ENCODE data around the gene MYPN.

The MYPN gene

DNA sequence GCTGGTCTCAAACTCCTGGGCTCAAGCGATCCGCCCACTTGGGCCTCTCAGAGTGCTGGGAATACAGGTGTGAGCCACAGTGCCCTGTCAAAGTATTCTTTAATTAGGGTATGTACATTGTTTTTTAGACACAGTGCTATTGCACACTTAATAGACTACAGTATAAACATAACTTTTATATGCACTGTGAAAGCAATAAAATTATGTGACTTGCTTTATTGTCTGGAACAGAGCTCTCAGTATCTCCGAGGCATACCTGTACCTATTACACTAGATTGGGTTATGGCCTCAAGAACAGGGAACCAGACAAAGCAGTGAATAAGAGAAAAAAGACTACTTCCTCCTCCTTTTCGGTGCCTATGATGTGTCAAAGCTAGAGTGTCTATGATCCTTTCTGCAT lies 109.5 kb downstream of the MYPN start:
- ChIA-PET POLR2A (no interaction called here), CTCF (no interaction called here)
- Histone ChIP-seq H3K36me3 (ENCODE audit: control insufficient read depth in 2 of 2, insufficient read depth in 1 of 2, low read length in 2 of 2) (no peaks in the 10 kb centered on the region), H3K4me3 (ENCODE audit: low read depth, low read length) (no peak overlapping the region), H3K4me1 (ENCODE audit: control insufficient read depth, insufficient read depth, low read length) (no peaks in the 10 kb centered on the region), H3K27ac (ENCODE audit: extremely low read depth, low read depth, low read length) (no peak overlapping the region), H3K9me3 (ENCODE audit: control insufficient read depth, insufficient read depth, low read depth, low read length) (no peaks in the 10 kb centered on the region)
- no peak for TF ChIP-seq ZEB2 (tag by site-specific recombination; IDR thresholded peaks at IDR 0.05)
- TF ChIP-seq SETDB1 (IDR thresholded peaks at IDR 0.05; ENCODE audit: insufficient read length, low read length) = no peak

DNA sequence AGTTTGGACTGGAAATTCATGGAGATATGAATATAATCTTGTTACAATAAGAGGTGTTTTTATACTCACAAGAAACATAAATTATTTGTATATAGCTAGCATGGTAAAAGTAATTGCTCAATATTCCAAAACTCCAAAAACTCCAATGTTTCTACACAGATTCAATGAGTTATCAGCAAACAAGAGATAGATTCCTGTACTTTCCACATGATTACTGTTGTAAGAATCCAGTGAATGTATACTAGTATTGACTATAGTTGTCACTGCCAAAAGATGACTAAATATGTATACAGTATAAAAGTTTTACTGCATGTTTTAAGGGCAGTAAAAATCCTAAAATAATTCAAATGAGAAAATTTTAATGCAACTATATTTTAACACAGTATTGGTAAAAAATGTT lies 111.9 kb downstream of the MYPN start:
- CTCF ChIA-PET = interaction anchor here (1.2 kb wide), 1 partner anchor 9 kb away, joined by 8 read pairs; no protein-coding TSS in a partner anchor
- H3K4me1 ChIP-seq (ENCODE audit: control insufficient read depth, insufficient read depth, low read length) = no peaks in the 10 kb centered on the region

GRCh38 chr10:68222391-68222790 lies 113.1 kb downstream of the MYPN start:
- TF ChIP-seq, protein P1, sequence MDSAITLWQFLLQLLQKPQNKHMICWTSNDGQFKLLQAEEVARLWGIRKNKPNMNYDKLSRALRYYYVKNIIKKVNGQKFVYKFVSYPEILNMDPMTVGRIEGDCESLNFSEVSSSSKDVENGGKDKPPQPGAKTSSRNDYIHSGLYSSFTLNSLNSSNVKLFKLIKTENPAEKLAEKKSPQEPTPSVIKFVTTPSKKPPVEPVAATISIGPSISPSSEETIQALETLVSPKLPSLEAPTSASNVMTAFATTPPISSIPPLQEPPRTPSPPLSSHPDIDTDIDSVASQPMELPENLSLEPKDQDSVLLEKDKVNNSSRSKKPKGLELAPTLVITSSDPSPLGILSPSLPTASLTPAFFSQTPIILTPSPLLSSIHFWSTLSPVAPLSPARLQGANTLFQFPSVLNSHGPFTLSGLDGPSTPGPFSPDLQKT (IDR thresholded peaks at IDR 0.05; ENCODE audit: borderline replicate concordance, low read depth, low read length) = no peak
- ChIA-PET CTCF (interaction anchor here (2.8 kb wide), 1 partner anchor 10 kb away, joined by 13 read pairs; no protein-coding TSS in a partner anchor), POLR2A (no interaction called here)

More for the DNA sequence above, 111.9 kb downstream of the MYPN start:
- no peaks in the 10 kb centered on the region for H3K9me3 ChIP-seq (ENCODE audit: control insufficient read depth, insufficient read depth, low read depth, low read length)
- H3K4me3 ChIP-seq (ENCODE audit: low read depth, low read length) = no peak overlapping the region
- TF ChIP-seq ZBTB44 (tag by site-specific recombination; IDR thresholded peaks at IDR 0.05) (no peak), ZNF19 (tag by site-specific recombination; IDR thresholded peaks at IDR 0.05; ENCODE audit: low read depth) (no peak), ZNF670 (tag by site-specific recombination; IDR thresholded peaks at IDR 0.05; ENCODE audit: low read depth) (no peak), GLIS1 (tag by site-specific recombination; IDR thresholded peaks at IDR 0.05) (no peak), ZNF792 (tag by site-specific recombination; IDR thresholded peaks at IDR 0.05) (no peak), ZNF155 (tag by site-specific recombination; IDR thresholded peaks at IDR 0.05) (no peak)
- POLR2A ChIA-PET = no interaction called here
- no peaks in the 10 kb centered on the region for H3K36me3 ChIP-seq (ENCODE audit: control insufficient read depth in 2 of 2, insufficient read depth in 1 of 2, low read length in 2 of 2)
- H3K27ac ChIP-seq (ENCODE audit: extremely low read depth, low read depth, low read length) = no peak overlapping the region

GRCh38 chr10:68223535-68224165 lies 114.4 kb downstream of the MYPN start:
- ChIA-PET POLR2A (no interaction called here), CTCF (interaction anchor here (0.6 to 2.8 kb wide), 6 partner anchors 11 to 444 kb away, joined by 3 to 13 read pairs (median 4); no protein-coding TSS in a partner anchor)
- Histone ChIP-seq H3K27ac (ENCODE audit: extremely low read depth, low read depth, low read length) (no peak overlapping the region), H3K9me3 (ENCODE audit: control insufficient read depth, insufficient read depth, low read depth, low read length) (no peaks in the 10 kb centered on the region), H3K4me3 (ENCODE audit: low read depth, low read length) (no peak overlapping the region), H3K36me3 (ENCODE audit: control insufficient read depth in 2 of 2, insufficient read depth in 1 of 2, low read length in 2 of 2) (no peaks in the 10 kb centered on the region), H3K4me1 (ENCODE audit: control insufficient read depth, insufficient read depth, low read length) (no peaks in the 10 kb centered on the region)
- TF ChIP-seq, protein P2, sequence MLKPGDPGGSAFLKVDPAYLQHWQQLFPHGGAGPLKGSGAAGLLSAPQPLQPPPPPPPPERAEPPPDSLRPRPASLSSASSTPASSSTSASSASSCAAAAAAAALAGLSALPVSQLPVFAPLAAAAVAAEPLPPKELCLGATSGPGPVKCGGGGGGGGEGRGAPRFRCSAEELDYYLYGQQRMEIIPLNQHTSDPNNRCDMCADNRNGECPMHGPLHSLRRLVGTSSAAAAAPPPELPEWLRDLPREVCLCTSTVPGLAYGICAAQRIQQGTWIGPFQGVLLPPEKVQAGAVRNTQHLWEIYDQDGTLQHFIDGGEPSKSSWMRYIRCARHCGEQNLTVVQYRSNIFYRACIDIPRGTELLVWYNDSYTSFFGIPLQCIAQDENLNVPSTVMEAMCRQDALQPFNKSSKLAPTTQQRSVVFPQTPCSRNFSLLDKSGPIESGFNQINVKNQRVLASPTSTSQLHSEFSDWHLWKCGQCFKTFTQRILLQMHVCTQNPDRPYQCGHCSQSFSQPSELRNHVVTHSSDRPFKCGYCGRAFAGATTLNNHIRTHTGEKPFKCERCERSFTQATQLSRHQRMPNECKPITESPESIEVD (tag by site-specific recombination; IDR thresholded peaks at IDR 0.05) = no peak
- TF ChIP-seq ZNF777 (tag by site-specific recombination; IDR thresholded peaks at IDR 0.05; ENCODE audit: borderline replicate concordance) (no peak), PRDM1 (tag by site-specific recombination; IDR thresholded peaks at IDR 0.05) (no peak), ZNF701 (tag by site-specific recombination; IDR thresholded peaks at IDR 0.05) (no peak), ZNF704 (tag by site-specific recombination; IDR thresholded peaks at IDR 0.05) (no peak), HOXD13 (CRISPR knock-in tag; IDR thresholded peaks at IDR 0.05; ENCODE audit: borderline replicate concordance) (no peak), SP7 (tag by site-specific recombination; IDR thresholded peaks at IDR 0.05) (no peak), ZBTB17 (tag by site-specific recombination; IDR thresholded peaks at IDR 0.05) (no peak)
- TF ChIP-seq, protein P3, sequence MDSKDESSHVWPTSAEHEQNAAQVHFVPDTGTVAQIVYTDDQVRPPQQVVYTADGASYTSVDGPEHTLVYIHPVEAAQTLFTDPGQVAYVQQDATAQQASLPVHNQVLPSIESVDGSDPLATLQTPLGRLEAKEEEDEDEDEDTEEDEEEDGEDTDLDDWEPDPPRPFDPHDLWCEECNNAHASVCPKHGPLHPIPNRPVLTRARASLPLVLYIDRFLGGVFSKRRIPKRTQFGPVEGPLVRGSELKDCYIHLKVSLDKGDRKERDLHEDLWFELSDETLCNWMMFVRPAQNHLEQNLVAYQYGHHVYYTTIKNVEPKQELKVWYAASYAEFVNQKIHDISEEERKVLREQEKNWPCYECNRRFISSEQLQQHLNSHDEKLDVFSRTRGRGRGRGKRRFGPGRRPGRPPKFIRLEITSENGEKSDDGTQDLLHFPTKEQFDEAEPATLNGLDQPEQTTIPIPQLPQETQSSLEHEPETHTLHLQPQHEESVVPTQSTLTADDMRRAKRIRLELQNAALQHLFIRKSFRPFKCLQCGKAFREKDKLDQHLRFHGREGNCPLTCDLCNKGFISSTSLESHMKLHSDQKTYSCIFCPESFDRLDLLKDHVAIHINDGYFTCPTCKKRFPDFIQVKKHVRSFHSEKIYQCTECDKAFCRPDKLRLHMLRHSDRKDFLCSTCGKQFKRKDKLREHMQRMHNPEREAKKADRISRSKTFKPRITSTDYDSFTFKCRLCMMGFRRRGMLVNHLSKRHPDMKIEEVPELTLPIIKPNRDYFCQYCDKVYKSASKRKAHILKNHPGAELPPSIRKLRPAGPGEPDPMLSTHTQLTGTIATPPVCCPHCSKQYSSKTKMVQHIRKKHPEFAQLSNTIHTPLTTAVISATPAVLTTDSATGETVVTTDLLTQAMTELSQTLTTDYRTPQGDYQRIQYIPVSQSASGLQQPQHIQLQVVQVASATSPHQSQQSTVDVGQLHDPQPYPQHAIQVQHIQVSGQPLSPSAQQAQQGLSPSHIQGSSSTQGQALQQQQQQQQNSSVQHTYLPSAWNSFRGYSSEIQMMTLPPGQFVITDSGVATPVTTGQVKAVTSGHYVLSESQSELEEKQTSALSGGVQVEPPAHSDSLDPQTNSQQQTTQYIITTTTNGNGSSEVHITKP (tag by site-specific recombination; IDR thresholded peaks at IDR 0.05) = no peak

More at GRCh38 chr10:68222391-68222790, 113.1 kb downstream of the MYPN start:
- H3K36me3 ChIP-seq (ENCODE audit: control insufficient read depth in 2 of 2, insufficient read depth in 1 of 2, low read length in 2 of 2) = no peaks in the 10 kb centered on the region
- H3K4me3 ChIP-seq (ENCODE audit: low read depth, low read length) = no peak overlapping the region
- no peaks in the 10 kb centered on the region for H3K4me1 ChIP-seq (ENCODE audit: control insufficient read depth, insufficient read depth, low read length)
- no peaks in the 10 kb centered on the region for H3K9me3 ChIP-seq (ENCODE audit: control insufficient read depth, insufficient read depth, low read depth, low read length)
- no peak overlapping the region for H3K27ac ChIP-seq (ENCODE audit: extremely low read depth, low read depth, low read length)
